IMR-90 (cell line): ENCODE measurements around the gene CDCP1. TPM values are rescaled to one million over a fixed set of nuclear protein-coding genes. Genes with fewer than 3 reads are reported as not detected.

ENCODE experiments used
- ATAC-seq: fragments of 200-7000 bp; cut with Tn5 transposase; 2 replicates; pipeline ENCODE4 v1.9.1; 2020; ENCODE audit warnings: low read depth, mild to moderate bottlenecking, moderate library complexity
- BruUV-seq: library from RNA; stranded (reverse); fragments of 400-500 nt; replicated peaks from 2 replicates; lab custom pipeline; 2021; lab: Mats Ljungman, UMichigan
- CTCF ChIA-PET: fragments of 300-600 bp; formaldehyde crosslinking; extraction: SDS; loops from one replicate; lab custom pipeline; 2021; ENCODE audit warnings: antibody characterized with exemption; lab: Yijun Ruan, JAX
- POLR2A ChIA-PET: fragments of 300-600 bp; sonication (Branson Sonifier 250); formaldehyde crosslinking; loops from one replicate; lab custom pipeline; 2022; ENCODE audit warnings: antibody characterized with exemption; ENCODE audit not compliant: unreplicated experiment; lab: Charles Lee
- DNase-seq: peaks from one replicate; pipeline ENCODE4 v3.0.0; 2013
- H2AFZ ChIP-seq: replicated peaks from 2 replicates; pipeline ENCODE3; 2013; ENCODE audit warnings: low read length, mild to moderate bottlenecking; ENCODE audit not compliant: poor library complexity
- H2AK5ac ChIP-seq: 2 replicates; pipeline ENCODE4 v1.6.1; 2013; ENCODE audit warnings: low read depth, low read length, inconsistent platforms
- H2AK9ac ChIP-seq: replicated peaks from 2 replicates; pipeline ENCODE3; 2013; ENCODE audit warnings: mild to moderate bottlenecking, low read depth, low read length, moderate library complexity; ENCODE audit not compliant: poor library complexity
- H2BK120ac ChIP-seq: 2 replicates; pipeline ENCODE4 v1.6.1; 2013; ENCODE audit warnings: low read depth, low read length, inconsistent platforms
- H2BK15ac ChIP-seq: 3 replicates; pipeline ENCODE4 v1.6.1; 2013; ENCODE audit warnings: low read depth, low read length, inconsistent platforms
- H2BK20ac ChIP-seq: 2 replicates; pipeline ENCODE4 v1.6.1; 2013; ENCODE audit warnings: low read depth, mild to moderate bottlenecking, inconsistent platforms, low read length, moderate library complexity
- H2BK5ac ChIP-seq: 2 replicates; pipeline ENCODE4 v1.6.1; 2013; ENCODE audit warnings: mild to moderate bottlenecking, low read depth, low read length, inconsistent platforms; ENCODE audit not compliant: poor library complexity, severe bottlenecking
- H3K14ac ChIP-seq: replicated peaks from 2 replicates; pipeline ENCODE4 v1.6.1; 2013; ENCODE audit warnings: low read depth, low read length, inconsistent platforms
- H3K18ac ChIP-seq: 2 replicates; pipeline ENCODE4 v1.6.1; 2013; ENCODE audit warnings: low read depth, low read length, control low read depth
- H3K23ac ChIP-seq: 2 replicates; pipeline ENCODE4 v1.6.1; 2013; ENCODE audit warnings: low read depth, low read length, inconsistent platforms
- H3K27ac ChIP-seq: 2 replicates; pipeline ENCODE4 v1.5.1; 2013; ENCODE audit warnings: mild to moderate bottlenecking, control low read depth, low read length; ENCODE audit not compliant: insufficient read depth
- H3K27me3 ChIP-seq: 2 replicates; pipeline ENCODE4 v1.6.1; 2013; ENCODE audit warnings: low read length; ENCODE audit not compliant: control insufficient read depth, insufficient read depth
- H3K36me3 ChIP-seq: 2 replicates; pipeline ENCODE4 v1.6.1; 2013; ENCODE audit warnings: low read length, mixed read lengths; ENCODE audit not compliant: control insufficient read depth, insufficient read depth
- H3K4ac ChIP-seq: 2 replicates; pipeline ENCODE4 v1.6.1; 2013; ENCODE audit warnings: low read depth, low read length, inconsistent platforms
- H3K4me1 ChIP-seq: 2 replicates; pipeline ENCODE4 v1.6.1; 2013; ENCODE audit warnings: low read length, mixed read lengths; ENCODE audit not compliant: control insufficient read depth, insufficient read depth
- H3K4me2 ChIP-seq: 2 replicates; pipeline ENCODE4 v1.6.1; 2013; ENCODE audit warnings: low read depth, mild to moderate bottlenecking, control low read depth, low read length, moderate library complexity
- H3K4me3 ChIP-seq: 2 replicates; pipeline ENCODE4 v1.5.1; 2013; ENCODE audit warnings: low read depth, mild to moderate bottlenecking, control low read depth, low read length, moderate library complexity; ENCODE audit not compliant: insufficient read depth
- H3K56ac ChIP-seq: 2 replicates; pipeline ENCODE4 v1.6.1; 2013; ENCODE audit warnings: low read length, inconsistent platforms; ENCODE audit not compliant: insufficient read depth; ENCODE audit errors: extremely low read depth
- H3K79me1 ChIP-seq, 2 experiments: 2 replicates each; pipeline ENCODE4 v1.6.1; 2013; ENCODE audit warnings: low read length in 2 of 2, inconsistent platforms in 1 of 2, low read depth in 1 of 2
- H3K9ac ChIP-seq: 2 replicates; pipeline ENCODE4 v1.6.1; 2013; ENCODE audit warnings: low read depth, low read length, control low read depth
- H3K9me1 ChIP-seq: 2 replicates; pipeline ENCODE4 v1.6.1; 2013; ENCODE audit warnings: low read length, inconsistent platforms; ENCODE audit not compliant: insufficient read depth
- H3K9me3 ChIP-seq: 2 replicates; pipeline ENCODE4 v1.6.1; 2013; ENCODE audit warnings: low read length; ENCODE audit not compliant: control insufficient read depth, insufficient read depth
- H4K20me1 ChIP-seq: 2 replicates; pipeline ENCODE4 v1.6.1; 2013; ENCODE audit warnings: low read length, inconsistent platforms; ENCODE audit not compliant: insufficient read depth
- H4K5ac ChIP-seq: 2 replicates; pipeline ENCODE4 v1.6.1; 2013; ENCODE audit warnings: mild to moderate bottlenecking, low read depth, low read length, control low read depth
- H4K8ac ChIP-seq, 2 experiments: 2 replicates each; pipeline ENCODE4 v1.6.1; 2013; ENCODE audit warnings: low read depth in 2 of 2, low read length in 2 of 2, control low read depth in 1 of 2, inconsistent platforms in 1 of 2
- H4K91ac ChIP-seq: 2 replicates; pipeline ENCODE4 v1.6.1; 2013; ENCODE audit warnings: low read depth, low read length, inconsistent platforms; ENCODE audit not compliant: insufficient read depth
- BHLHE40 ChIP-seq: fragments of 150-350 bp; IDR thresholded peaks from 2 replicates; pipeline ENCODE4 v1.6.1; 2016; ENCODE audit warnings: mild to moderate bottlenecking, low read depth, low read length
- CEBPB ChIP-seq: IDR thresholded peaks from 2 replicates; pipeline ENCODE4 v1.6.1; 2012; ENCODE audit warnings: low read depth, low read length, improper control_type of control experiment
- CHD1 ChIP-seq: IDR thresholded peaks from 2 replicates; pipeline ENCODE4 v1.6.1; 2012; ENCODE audit warnings: low read depth, low read length, improper control_type of control experiment
- ELK1 ChIP-seq: fragments of 150-350 bp; IDR thresholded peaks from 2 replicates; pipeline ENCODE4 v1.6.1; 2016; ENCODE audit warnings: low read depth, mild to moderate bottlenecking, low read length, moderate library complexity, borderline replicate concordance
- FOS ChIP-seq: fragments of 150-350 bp; IDR thresholded peaks from 2 replicates; pipeline ENCODE4 v1.6.1; 2016; ENCODE audit warnings: low read depth, low read length
- MAFK ChIP-seq: IDR thresholded peaks from 2 replicates; pipeline ENCODE4 v1.6.1; 2012; ENCODE audit warnings: low read depth, low read length, improper control_type of control experiment
- MAZ ChIP-seq: IDR thresholded peaks from 2 replicates; pipeline ENCODE4 v1.6.1; 2012; ENCODE audit warnings: low read depth, mild to moderate bottlenecking, low read length, improper control_type of control experiment, moderate library complexity, borderline replicate concordance
- NFE2L2 ChIP-seq: fragments of 150-350 bp; IDR thresholded peaks from 2 replicates; pipeline ENCODE4 v1.6.1; 2016; ENCODE audit warnings: low read depth, mild to moderate bottlenecking, low read length
- POLR2A ChIP-seq: IDR thresholded peaks from 2 replicates; pipeline ENCODE4 v1.6.1; 2012; ENCODE audit warnings: mild to moderate bottlenecking, low read depth, low read length
- RCOR1 ChIP-seq: IDR thresholded peaks from 2 replicates; pipeline ENCODE4 v1.6.1; 2012; ENCODE audit warnings: mild to moderate bottlenecking, low read length, improper control_type of control experiment; ENCODE audit not compliant: insufficient replicate concordance
- RFX5 ChIP-seq: IDR thresholded peaks from 2 replicates; pipeline ENCODE4 v1.8.0; 2012; ENCODE audit warnings: low read depth, mild to moderate bottlenecking, low read length, moderate library complexity
- SMC3 ChIP-seq: fragments of 150-350 bp; IDR thresholded peaks from 2 replicates; pipeline ENCODE4 v1.6.1; 2016; ENCODE audit warnings: low read depth, mild to moderate bottlenecking, antibody characterized with exemption, low read length, moderate library complexity
- WGBS, 2 experiments: methylation state at CpG; one replicate each; pipeline versions ENCODE4 v1.1.5 to v1.1.7; 2013; ENCODE audit warnings: missing lambda C conversion rate in 2 of 2; ENCODE audit not compliant: insufficient read length in 1 of 2; ENCODE audit errors: extremely low coverage in 2 of 2; 5-methylcytosine and 5-hydroxymethylcytosine counted together
- dilution Hi-C: fragments of 300-500 bp; cut with HindIII; formaldehyde crosslinking; loops from one replicate; pipeline ENCODE4 v1.14.3; 2018; ENCODE audit warnings: low sequenced_read_pairs; ENCODE audit not compliant: unreplicated experiment
- in situ Hi-C: fragments of 300-500 bp; cut with MboI; formaldehyde crosslinking; loops from 3 replicates; pipeline ENCODE4 v1.14.3; 2019; ENCODE audit warnings: low sequenced_read_pairs, inconsistent platforms, mixed read lengths
- intact Hi-C: fragments of 100-400 bp; cut with micrococcal nuclease; formaldehyde crosslinking; loops from 2 replicates; pipeline ENCODE4 v1.10.0; 2022
- polyA plus RNA-seq, 3 experiments: library from polyadenylated mRNA; depleted of rRNA; stranded (reverse); fragments of >200 nt; gene quantifications; 2 replicates each; pipeline ENCODE4 v1.2.3, GENCODE V29; 2012; ENCODE audit warnings: low replicate concordance in 1 of 3
- total RNA-seq: library from RNA; depleted of rRNA; stranded (reverse); fragments of >200 nt; gene quantifications from 2 replicates; pipeline ENCODE4 v1.2.3, GENCODE V29; 2012
- TF ChIP-seq, protein P1 (sequence below): fragments of 150-350 bp; IDR thresholded peaks from 2 replicates; pipeline ENCODE4 v1.6.1; 2017; ENCODE audit warnings: mild to moderate bottlenecking, antibody characterized with exemption, low read length, low read depth
- TF ChIP-seq, protein P2 (sequence below): conservative IDR thresholded peaks from 2 replicates; pipeline ENCODE4 v1.5.1; 2012; ENCODE audit warnings: mild to moderate bottlenecking, low read depth, low read length, improper control_type of control experiment

The CDCP1 gene
- total and polyA plus RNA-seq, 2 of the 4 experiments (the other 2 are of a cell fraction) = 2.5 to 3.8 TPM

DNA sequence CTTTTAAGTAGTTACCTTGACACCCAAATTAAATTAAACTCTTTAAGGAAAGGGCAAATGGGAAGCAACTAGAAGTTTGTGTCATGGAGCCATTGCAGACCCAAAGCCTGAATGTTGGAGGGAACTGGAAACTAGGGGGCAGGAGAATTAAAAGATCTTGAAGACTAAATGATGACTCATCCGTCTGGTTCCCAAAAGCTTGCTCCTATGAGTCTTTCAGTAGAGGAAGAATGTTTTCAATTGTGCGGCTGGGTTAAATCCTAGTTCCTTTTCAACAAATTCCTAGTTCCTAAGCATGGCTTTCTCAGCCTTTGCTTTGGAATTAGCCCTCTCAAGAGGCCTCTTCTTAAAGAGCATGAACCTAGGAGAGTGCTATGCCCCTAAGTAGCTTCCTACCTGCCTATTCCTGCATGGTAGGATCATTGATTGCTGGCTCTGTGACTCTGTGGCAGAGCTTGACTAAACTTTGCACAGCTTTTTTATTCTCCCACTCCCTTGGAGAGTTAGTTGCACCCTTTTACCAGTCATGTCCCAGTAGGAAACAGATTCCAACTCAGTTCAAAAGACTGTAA is 102.4 kb downstream of the CDCP1 start:
- Histone ChIP-seq H4K91ac (peak overlapping the region; percentile 95), H3K27me3 (no peaks in the 10 kb centered on the region), H3K36me3 (no peaks in the 10 kb centered on the region), H3K23ac (peak overlapping the region; percentile 99), H3K27ac (peak overlapping the region; percentile 100), H2BK15ac (peak overlapping the region; percentile 98), H3K9ac (peak overlapping the region; percentile 92), H3K4me3 (no peak overlapping the region), H2BK5ac (peak overlapping the region; percentile 99), H4K5ac (peak overlapping the region; percentile 100), H2BK120ac (peak overlapping the region; percentile 98), H4K20me1 (no peaks in the 10 kb centered on the region), H4K8ac (peak overlapping the region; percentile 94 to 98), H3K9me1 (peaks cover 10% of the 10 kb centered on the region), H3K9me3 (no peaks in the 10 kb centered on the region), H3K4ac (peak overlapping the region; percentile 98), H2BK20ac (peak overlapping the region; percentile 99), H2AK5ac (peak overlapping the region; percentile 97), H3K56ac (peak overlapping the region; percentile 97), H3K14ac (peak overlapping the region; percentile 90), H3K79me1 (peaks cover 0 to 9% of the 10 kb centered on the region in 2 experiments; a peak in 1 of 4 replicates), H3K18ac (peak overlapping the region; percentile 99), H2AK9ac (peak overlapping the region; percentile 47), H3K4me1 (peaks cover 24% of the 10 kb centered on the region), H2AFZ (peak overlapping the region; percentile 64), H3K4me2 (peak overlapping the region; percentile 45)
- in situ Hi-C loops (loop anchor here (5.0 to 25.0 kb wide), 2 partner anchors 178 to 1043 kb away; no protein-coding TSS in a partner anchor), dilution Hi-C loops (loop anchor here (25.0 kb wide), 1 partner anchor 468 kb away; no protein-coding TSS in a partner anchor), intact Hi-C loops (loop anchor here (5.0 to 10.0 kb wide), 2 partner anchors 78 to 551 kb away; partner anchors contain the start of gene LIMD1)
- WGBS, 2 experiments = no CpG with 5 or more reads among the region's 2 CpGs
- POLR2A ChIA-PET = interaction anchor here (0.7 kb wide), 2 partner anchors 80 to 486 kb away, joined by 3 read pairs; no protein-coding TSS in a partner anchor
- CTCF ChIA-PET = interaction anchor here (0.7 to 5.0 kb wide), 6 partner anchors 12 to 616 kb away, joined by 3 to 27 read pairs (median 5); no protein-coding TSS in a partner anchor
- ATAC-seq = peak; percentile 75
- DNase-seq = peak; percentile 94
- no TSS peak for BruUV-seq
- TF ChIP-seq MAZ (no peak), SMC3 (peak; percentile 46), CHD1 (no peak), CEBPB (no peak), RFX5 (no peak), NFE2L2 (peak; percentile 37), POLR2A (no peak), ELK1 (no peak), RCOR1 (no peak), MAFK (no peak), BHLHE40 (peak; percentile 56; the same call in 1 of the 2 replicates), FOS (peak; percentile 99)
- TF ChIP-seq, protein P1, sequence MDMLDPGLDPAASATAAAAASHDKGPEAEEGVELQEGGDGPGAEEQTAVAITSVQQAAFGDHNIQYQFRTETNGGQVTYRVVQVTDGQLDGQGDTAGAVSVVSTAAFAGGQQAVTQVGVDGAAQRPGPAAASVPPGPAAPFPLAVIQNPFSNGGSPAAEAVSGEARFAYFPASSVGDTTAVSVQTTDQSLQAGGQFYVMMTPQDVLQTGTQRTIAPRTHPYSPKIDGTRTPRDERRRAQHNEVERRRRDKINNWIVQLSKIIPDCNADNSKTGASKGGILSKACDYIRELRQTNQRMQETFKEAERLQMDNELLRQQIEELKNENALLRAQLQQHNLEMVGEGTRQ = no peak
- TF ChIP-seq, protein P2, sequence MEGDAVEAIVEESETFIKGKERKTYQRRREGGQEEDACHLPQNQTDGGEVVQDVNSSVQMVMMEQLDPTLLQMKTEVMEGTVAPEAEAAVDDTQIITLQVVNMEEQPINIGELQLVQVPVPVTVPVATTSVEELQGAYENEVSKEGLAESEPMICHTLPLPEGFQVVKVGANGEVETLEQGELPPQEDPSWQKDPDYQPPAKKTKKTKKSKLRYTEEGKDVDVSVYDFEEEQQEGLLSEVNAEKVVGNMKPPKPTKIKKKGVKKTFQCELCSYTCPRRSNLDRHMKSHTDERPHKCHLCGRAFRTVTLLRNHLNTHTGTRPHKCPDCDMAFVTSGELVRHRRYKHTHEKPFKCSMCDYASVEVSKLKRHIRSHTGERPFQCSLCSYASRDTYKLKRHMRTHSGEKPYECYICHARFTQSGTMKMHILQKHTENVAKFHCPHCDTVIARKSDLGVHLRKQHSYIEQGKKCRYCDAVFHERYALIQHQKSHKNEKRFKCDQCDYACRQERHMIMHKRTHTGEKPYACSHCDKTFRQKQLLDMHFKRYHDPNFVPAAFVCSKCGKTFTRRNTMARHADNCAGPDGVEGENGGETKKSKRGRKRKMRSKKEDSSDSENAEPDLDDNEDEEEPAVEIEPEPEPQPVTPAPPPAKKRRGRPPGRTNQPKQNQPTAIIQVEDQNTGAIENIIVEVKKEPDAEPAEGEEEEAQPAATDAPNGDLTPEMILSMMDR = peak; percentile 54
